Trophoblast cell (in vitro differentiated cells and primary cell): Measurements from ENCODE around the gene MACROH2A2.
"Not testable (repeated sequence)": the region's sequence is repeated elsewhere in the genome, so short reads cannot be mapped to it uniquely, and the experiment has no call there.

Experiments used
- DNase-seq, 2 donors: peaks; one replicate each; pipeline ENCODE4 v3.0.0-alpha.2; 2016
- H2AFZ ChIP-seq: 2 replicates; pipeline ENCODE4 v1.6.1; 2013; ENCODE audit warnings: low read length, moderate library complexity, mild to moderate bottlenecking; ENCODE audit not compliant: insufficient read depth, poor library complexity
- H2AK5ac ChIP-seq: 2 replicates; pipeline ENCODE4 v1.6.1; 2013; ENCODE audit warnings: mild to moderate bottlenecking, low read length
- H2BK120ac ChIP-seq: 2 replicates; pipeline ENCODE4 v1.6.1; 2013; ENCODE audit warnings: low read length, mild to moderate bottlenecking, moderate library complexity; ENCODE audit not compliant: insufficient read depth, poor library complexity
- H2BK12ac ChIP-seq: 2 replicates; pipeline ENCODE4 v1.6.1; 2013; ENCODE audit warnings: mild to moderate bottlenecking, low read length, moderate library complexity
- H2BK5ac ChIP-seq: 2 replicates; pipeline ENCODE4 v1.6.1; 2013; ENCODE audit warnings: low read length, low read depth, moderate library complexity, mild to moderate bottlenecking; ENCODE audit not compliant: poor library complexity
- H3K14ac ChIP-seq: 2 replicates; pipeline ENCODE4 v1.6.1; 2013; ENCODE audit warnings: mild to moderate bottlenecking, low read length
- H3K18ac ChIP-seq: 2 replicates; pipeline ENCODE4 v1.6.1; 2013; ENCODE audit warnings: mild to moderate bottlenecking, low read length
- H3K23ac ChIP-seq: 2 replicates; pipeline ENCODE4 v1.6.1; 2013; ENCODE audit warnings: low read length
- H3K27ac ChIP-seq: 2 replicates; pipeline ENCODE4 v1.5.1; 2013; ENCODE audit warnings: low read depth, mild to moderate bottlenecking, inconsistent platforms, low read length, moderate library complexity
- H3K27me3 ChIP-seq: 2 replicates; pipeline ENCODE4 v1.6.1; 2013; ENCODE audit warnings: inconsistent platforms, mild to moderate bottlenecking, low read length, moderate library complexity; ENCODE audit not compliant: insufficient read depth
- H3K36me3 ChIP-seq, 2 experiments: 1 replicate in 1 of 2; 2 replicates in 1 of 2; pipeline ENCODE4 v1.6.1; 2013; ENCODE audit warnings: low read length in 2 of 2, mild to moderate bottlenecking in 2 of 2, moderate library complexity in 1 of 2; ENCODE audit not compliant: insufficient read depth in 2 of 2, control insufficient read depth in 1 of 2
- H3K4ac ChIP-seq: 2 replicates; pipeline ENCODE4 v1.6.1; 2013; ENCODE audit warnings: low read depth, mild to moderate bottlenecking, low read length, moderate library complexity
- H3K4me1 ChIP-seq, 2 experiments: 1 replicate in 1 of 2; 2 replicates in 1 of 2; pipeline ENCODE4 v1.6.1; 2013; ENCODE audit warnings: low read length in 2 of 2, mild to moderate bottlenecking in 2 of 2, moderate library complexity in 1 of 2; ENCODE audit not compliant: insufficient read depth in 2 of 2, control insufficient read depth in 1 of 2
- H3K4me2 ChIP-seq: 2 replicates; pipeline ENCODE4 v1.6.1; 2013; ENCODE audit warnings: inconsistent platforms, mild to moderate bottlenecking, low read length, moderate library complexity
- H3K4me3 ChIP-seq: 2 replicates; pipeline ENCODE4 v1.5.1; 2013; ENCODE audit warnings: mild to moderate bottlenecking, low read depth, low read length, inconsistent platforms
- H3K79me1 ChIP-seq: one replicate; pipeline ENCODE4 v1.6.1; 2013; ENCODE audit warnings: low read length
- H3K79me2 ChIP-seq: 2 replicates; pipeline ENCODE4 v1.6.1; 2013; ENCODE audit warnings: low read length, mild to moderate bottlenecking; ENCODE audit not compliant: control insufficient read depth, insufficient read depth, poor library complexity
- H3K9ac ChIP-seq: 2 replicates; pipeline ENCODE4 v1.6.1; 2013; ENCODE audit warnings: mild to moderate bottlenecking, low read length
- H3K9me3 ChIP-seq: 2 replicates; pipeline ENCODE4 v1.6.1; 2013; ENCODE audit warnings: low read depth, mild to moderate bottlenecking, control low read depth, inconsistent platforms, low read length; ENCODE audit not compliant: insufficient read depth
- H4K12ac ChIP-seq: 2 replicates; pipeline ENCODE4 v1.6.1; 2013; ENCODE audit warnings: low read depth, mild to moderate bottlenecking, low read length, moderate library complexity
- H4K8ac ChIP-seq: 2 replicates; pipeline ENCODE4 v1.6.1; 2013; ENCODE audit warnings: low read depth, mild to moderate bottlenecking, low read length, moderate library complexity
- H4K91ac ChIP-seq: one replicate; pipeline ENCODE4 v1.6.1; 2013; ENCODE audit warnings: low read depth, mild to moderate bottlenecking, low read length, moderate library complexity
- WGBS: extraction: QIAGEN DNeasy Blood & Tissue Kit; methylation state at CpG from one replicate; pipeline ENCODE4 v1.1.7; 2013; ENCODE audit warnings: missing lambda C conversion rate; ENCODE audit not compliant: insufficient read length, insufficient coverage; ENCODE audit errors: extremely low coverage; 5-methylcytosine and 5-hydroxymethylcytosine counted together

The MACROH2A2 gene

GRCh38 chr10:70096705-70097420 lies 44.2 kb downstream of the MACROH2A2 start:
- Histone ChIP-seq H2AK5ac (no peak overlapping the region), H3K14ac (no peak overlapping the region), H3K18ac (no peak overlapping the region), H3K23ac (no peak overlapping the region), H4K91ac (no peak overlapping the region), H3K27me3 (no peaks in the 10 kb centered on the region), H3K9ac (no peak overlapping the region), H3K36me3 (peaks cover 0 to 2% of the 10 kb centered on the region in 2 experiments), H2BK12ac (no peak overlapping the region), H3K9me3 (no peaks in the 10 kb centered on the region), H3K27ac (no peak overlapping the region), H2BK120ac (no peak overlapping the region), H4K8ac (no peak overlapping the region), H2AFZ (no peak overlapping the region), H3K4me1 (peaks cover 3% of the 10 kb centered on the region in 2 experiments), H2BK5ac (no peak overlapping the region), H3K4me2 (no peak overlapping the region), H3K4ac (no peak overlapping the region), H4K12ac (no peak overlapping the region), H3K79me2 (no peaks in the 10 kb centered on the region), H3K79me1 (peaks cover under 1% of the 10 kb centered on the region), H3K4me3 (no peak overlapping the region)
- no peak for DNase-seq
- WGBS = no CpG with 5 or more reads among the region's 5 CpGs

DNA sequence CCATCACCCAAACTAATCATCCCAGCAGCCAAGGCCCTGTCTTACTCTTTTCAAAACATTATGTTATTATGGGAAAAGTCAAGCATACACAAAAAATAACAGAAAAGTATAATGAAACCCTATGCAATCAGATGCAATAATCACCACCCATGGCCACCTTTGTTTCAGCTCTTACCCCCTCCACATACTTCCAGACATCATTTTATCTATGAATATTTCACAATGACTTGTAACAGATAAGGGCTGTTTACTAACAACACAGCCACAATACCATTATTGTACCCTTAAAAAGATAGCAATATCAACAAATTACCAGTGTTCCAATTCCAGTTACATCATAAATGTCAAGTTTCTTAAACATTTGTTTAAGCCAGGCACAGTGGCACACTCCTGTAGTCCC lies 44.8 kb downstream of the MACROH2A2 start:
- H3K4me2 ChIP-seq = no peak overlapping the region

DNA sequence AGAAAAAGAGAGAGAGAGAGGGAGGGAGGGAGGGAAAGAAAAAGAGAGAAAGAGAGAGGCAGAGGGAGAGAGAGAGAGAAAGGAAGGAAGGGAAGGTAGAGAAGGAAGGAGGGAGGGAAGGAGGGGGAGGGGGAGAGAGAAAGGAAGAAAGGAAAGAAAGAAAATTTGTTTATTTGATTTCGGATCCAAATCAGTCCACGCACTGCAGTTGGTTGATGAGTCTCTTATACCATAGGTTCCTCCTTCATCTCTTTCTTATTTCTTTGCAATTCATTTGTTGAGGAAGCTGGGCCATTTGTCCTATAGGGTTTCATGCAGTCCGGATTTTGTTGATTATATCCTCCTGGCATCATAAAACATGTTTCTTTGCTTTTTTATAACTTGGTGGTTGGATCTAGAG lies 45.6 kb downstream of the MACROH2A2 start:
- Histone ChIP-seq H2BK12ac (no peak overlapping the region), H2AK5ac (no peak overlapping the region), H3K23ac (no peak overlapping the region), H4K12ac (no peak overlapping the region), H3K27ac (no peak overlapping the region), H3K4me1 (no peaks in the 10 kb centered on the region), H4K8ac (no peak overlapping the region), H3K18ac (no peak overlapping the region), H3K4me3 (no peak overlapping the region), H3K9ac (no peak overlapping the region), H3K36me3 (peaks cover 0 to under 1% of the 10 kb centered on the region in 2 experiments), H4K91ac (no peak overlapping the region), H2BK120ac (no peak overlapping the region), H3K27me3 (no peaks in the 10 kb centered on the region), H3K14ac (no peak overlapping the region), H3K4ac (no peak overlapping the region), H2AFZ (no peak overlapping the region), H2BK5ac (no peak overlapping the region), H3K4me2 (no peak overlapping the region), H3K79me1 (no peaks in the 10 kb centered on the region), H3K9me3 (no peaks in the 10 kb centered on the region), H3K79me2 (no peaks in the 10 kb centered on the region)
- WGBS = no CpG with 5 or more reads among the region's 3 CpGs
- DNase-seq = no peak

More for the DNA sequence above, 44.8 kb downstream of the MACROH2A2 start:
- Histone ChIP-seq H2BK5ac (no peak overlapping the region), H4K8ac (no peak overlapping the region), H2AFZ (no peak overlapping the region), H3K4me3 (no peak overlapping the region), H3K79me2 (no peaks in the 10 kb centered on the region), H4K12ac (no peak overlapping the region), H3K14ac (no peak overlapping the region), H3K23ac (no peak overlapping the region), H2AK5ac (no peak overlapping the region), H3K27ac (no peak overlapping the region), H4K91ac (no peak overlapping the region), H3K9me3 (no peaks in the 10 kb centered on the region), H2BK120ac (no peak overlapping the region), H3K4me1 (no peaks in the 10 kb centered on the region), H3K9ac (no peak overlapping the region), H3K36me3 (peaks cover 0 to 2% of the 10 kb centered on the region in 2 experiments), H2BK12ac (no peak overlapping the region), H3K4ac (no peak overlapping the region), H3K79me1 (no peaks in the 10 kb centered on the region), H3K27me3 (no peaks in the 10 kb centered on the region), H3K18ac (no peak overlapping the region)
- DNase-seq = no peak

GRCh38 chr10:70101068-70101562 lies 48.5 kb downstream of the MACROH2A2 start:
- H3K79me1 ChIP-seq, H2BK5ac ChIP-seq, H2BK120ac ChIP-seq, DNase-seq, H3K4me3 ChIP-seq, H3K9me3 ChIP-seq, H3K9ac ChIP-seq, H4K91ac ChIP-seq, H4K8ac ChIP-seq, H3K18ac ChIP-seq, H4K12ac ChIP-seq, H2BK12ac ChIP-seq, H2AK5ac ChIP-seq, H3K4me1 ChIP-seq, H3K36me3 ChIP-seq, H3K23ac ChIP-seq, H3K4me2 ChIP-seq, H3K14ac ChIP-seq, H3K79me2 ChIP-seq, H2AFZ ChIP-seq, H3K27me3 ChIP-seq, H3K27ac ChIP-seq, H3K4ac ChIP-seq: not testable (repeated sequence)
- no CpG with 5 or more reads among the region's 11 CpGs for WGBS
